GM06990 (cell line): ENCODE measurements around the gene AGK.

Experiments
- DNase-seq: peaks from one replicate; pipeline ENCODE4 v3.0.0-alpha.2; 2011; ENCODE audit not compliant: insufficient read length; ENCODE audit errors: extremely low read depth
- H3K27me3 ChIP-seq: replicated peaks from 2 replicates; pipeline ENCODE4 v1.6.0; 2011; ENCODE audit warnings: low read length; ENCODE audit not compliant: control insufficient read depth, insufficient read depth
- H3K36me3 ChIP-seq: 2 replicates; pipeline ENCODE4 v1.5.1; 2011; ENCODE audit warnings: low read length; ENCODE audit not compliant: control insufficient read depth, insufficient read depth
- H3K4me3 ChIP-seq: replicated peaks from 2 replicates; pipeline ENCODE4 v1.5.1; 2011; ENCODE audit warnings: low read depth, mild to moderate bottlenecking, control low read depth, low read length
- TF ChIP-seq, protein P1 (sequence below): IDR thresholded peaks from 2 replicates; pipeline ENCODE4 v1.5.1; 2011; ENCODE audit warnings: low read length, control low read depth, mild to moderate bottlenecking, inconsistent platforms; ENCODE audit not compliant: insufficient read depth, poor library complexity, severe bottlenecking

Gene AGK

DNA sequence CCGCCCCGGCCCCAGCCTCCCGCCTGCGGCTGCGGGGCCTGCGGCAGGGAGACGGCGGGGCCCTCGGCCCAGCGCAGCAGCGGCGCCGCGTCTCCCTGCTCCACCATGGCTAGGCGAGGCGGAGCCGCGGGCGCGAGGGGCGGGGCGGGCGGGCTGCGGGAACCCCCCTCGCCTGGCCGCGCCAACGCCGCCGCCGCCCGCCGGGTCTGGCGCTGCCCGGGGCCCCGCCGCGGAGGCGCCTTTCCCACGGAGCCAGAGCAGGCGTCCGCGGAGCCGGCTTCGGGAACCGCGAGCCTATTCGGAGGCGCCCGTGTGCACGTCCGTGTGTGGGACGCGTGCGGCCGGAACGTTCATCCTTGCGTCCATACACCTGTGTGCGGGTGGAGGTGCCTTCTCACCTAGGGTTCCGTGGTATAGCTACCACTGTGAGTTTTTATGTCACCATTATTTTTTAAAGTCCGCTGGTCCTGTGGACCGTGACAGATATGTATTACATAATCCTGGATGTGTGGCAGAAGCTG lies 150.9 kb downstream of the AGK start, which contains the start of gene DENND11:
Gene DENND11 (minus strand): TSS at position 120 of the 521 bp plus-strand sequence. CDS start 13 bp downstream, at position 107.
- peak within 1 kb of the TSS; percentile 75 for H3K4me3 ChIP-seq
- H3K27me3 ChIP-seq, result no peaks in the 10 kb centered on the region
- H3K36me3 ChIP-seq, result no peaks in the 10 kb centered on the region
- TF ChIP-seq, protein P1, sequence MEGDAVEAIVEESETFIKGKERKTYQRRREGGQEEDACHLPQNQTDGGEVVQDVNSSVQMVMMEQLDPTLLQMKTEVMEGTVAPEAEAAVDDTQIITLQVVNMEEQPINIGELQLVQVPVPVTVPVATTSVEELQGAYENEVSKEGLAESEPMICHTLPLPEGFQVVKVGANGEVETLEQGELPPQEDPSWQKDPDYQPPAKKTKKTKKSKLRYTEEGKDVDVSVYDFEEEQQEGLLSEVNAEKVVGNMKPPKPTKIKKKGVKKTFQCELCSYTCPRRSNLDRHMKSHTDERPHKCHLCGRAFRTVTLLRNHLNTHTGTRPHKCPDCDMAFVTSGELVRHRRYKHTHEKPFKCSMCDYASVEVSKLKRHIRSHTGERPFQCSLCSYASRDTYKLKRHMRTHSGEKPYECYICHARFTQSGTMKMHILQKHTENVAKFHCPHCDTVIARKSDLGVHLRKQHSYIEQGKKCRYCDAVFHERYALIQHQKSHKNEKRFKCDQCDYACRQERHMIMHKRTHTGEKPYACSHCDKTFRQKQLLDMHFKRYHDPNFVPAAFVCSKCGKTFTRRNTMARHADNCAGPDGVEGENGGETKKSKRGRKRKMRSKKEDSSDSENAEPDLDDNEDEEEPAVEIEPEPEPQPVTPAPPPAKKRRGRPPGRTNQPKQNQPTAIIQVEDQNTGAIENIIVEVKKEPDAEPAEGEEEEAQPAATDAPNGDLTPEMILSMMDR, result no peak
- DNase-seq, result peak; percentile 74

DNA sequence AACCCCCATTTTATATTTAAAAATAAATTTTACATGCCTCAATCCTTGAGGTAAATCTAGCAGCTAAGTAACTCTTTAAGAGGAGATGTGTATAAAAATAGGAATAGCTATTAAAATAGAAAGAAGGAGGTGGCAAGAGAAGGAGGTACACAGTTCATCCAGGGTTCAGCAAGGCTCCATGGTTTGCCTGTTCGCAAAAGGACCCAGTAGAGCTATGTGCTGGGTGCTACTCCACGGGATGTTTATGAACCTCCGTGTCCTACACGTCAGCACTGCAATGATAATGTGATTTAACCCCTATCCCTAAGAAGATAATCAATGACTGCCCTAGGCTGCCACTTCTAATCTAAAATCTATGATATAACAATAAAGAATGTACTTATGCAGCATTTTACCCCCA lies 151.7 kb downstream of the AGK start:
- TF ChIP-seq, protein P1, result no peak
- Histone ChIP-seq H3K36me3 (no peaks in the 10 kb centered on the region), H3K27me3 (no peaks in the 10 kb centered on the region), H3K4me3 (no peak overlapping the region)
- no peak for DNase-seq

DNA sequence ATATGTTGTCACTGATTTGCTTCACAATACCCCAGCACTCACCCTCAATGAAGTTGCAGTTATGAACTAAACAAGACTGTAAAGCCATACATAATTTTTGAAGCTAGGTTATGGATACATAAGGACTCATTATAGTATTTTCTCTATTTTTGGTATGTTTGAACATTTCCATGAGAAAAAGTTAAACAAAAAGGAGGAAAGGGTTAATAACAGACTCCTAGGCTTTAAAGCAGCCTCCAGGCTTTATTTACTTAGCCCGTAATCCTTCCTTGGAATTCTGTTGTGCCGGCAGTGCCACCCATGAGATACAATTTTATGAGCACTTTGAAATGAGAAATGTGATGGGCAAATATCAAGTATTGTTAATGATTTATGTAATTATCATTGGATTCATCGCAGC lies 152.9 kb downstream of the AGK start:
- H3K36me3 ChIP-seq, result no peaks in the 10 kb centered on the region
- no peak for DNase-seq
- H3K27me3 ChIP-seq, result no peaks in the 10 kb centered on the region
- TF ChIP-seq, protein P1, result no peak
- H3K4me3 ChIP-seq, result no peak overlapping the region

DNA sequence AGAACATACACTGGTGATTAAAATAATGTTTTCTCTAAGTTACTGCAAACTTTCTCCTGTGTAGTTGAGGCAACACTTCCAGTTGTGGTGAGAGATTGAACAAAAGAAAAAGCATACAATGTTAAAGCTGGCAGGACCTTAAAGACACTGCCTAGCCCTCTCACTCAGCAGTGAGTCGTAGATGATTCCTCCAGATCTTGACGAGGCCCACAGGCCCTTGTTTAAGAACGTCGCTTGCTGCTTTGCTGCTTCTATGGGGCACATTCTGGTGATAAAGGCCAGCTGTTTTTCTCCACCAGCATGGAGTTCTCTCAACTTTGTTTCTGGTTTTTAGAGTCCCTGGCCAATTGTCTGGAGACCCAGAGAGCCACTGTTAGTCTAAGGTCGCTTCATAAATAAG lies 153.5 kb downstream of the AGK start:
- no peak overlapping the region for H3K4me3 ChIP-seq
- H3K27me3 ChIP-seq, result no peaks in the 10 kb centered on the region
- H3K36me3 ChIP-seq, result no peaks in the 10 kb centered on the region
- TF ChIP-seq, protein P1, result no peak
- DNase-seq, result no peak
